MM.1S (cell line): ENCODE data around the gene STYX.

Source experiments
- DNase-seq: peaks from one replicate; pipeline ENCODE4 v3.0.0-alpha.2; 2015
- H2AFZ ChIP-seq: fragments of 300-600 bp; sonication (generic); 2 replicates; pipeline ENCODE4 v1.6.0; 2016; ENCODE audit warnings: antibody characterized with exemption, low read length
- H3F3A ChIP-seq: fragments of 300-600 bp; sonication (generic); 2 replicates; pipeline ENCODE4 v1.6.1; 2016; ENCODE audit warnings: mild to moderate bottlenecking, antibody characterized with exemption, low read length, moderate library complexity, mixed read lengths; ENCODE audit not compliant: insufficient read depth
- H3K27ac ChIP-seq: fragments of 300-600 bp; sonication (generic); 2 replicates; pipeline ENCODE4 v1.5.1; 2016; ENCODE audit warnings: mild to moderate bottlenecking, low read length
- H3K27me3 ChIP-seq: fragments of 300-600 bp; sonication (generic); replicated peaks from 2 replicates; pipeline ENCODE4 v1.6.0; 2016; ENCODE audit warnings: low read length; ENCODE audit not compliant: insufficient read depth
- H3K36me3 ChIP-seq: fragments of 300-600 bp; sonication (generic); replicated peaks from 2 replicates; pipeline ENCODE4 v1.6.1; 2016; ENCODE audit warnings: mild to moderate bottlenecking, low read length, mixed read lengths; ENCODE audit not compliant: insufficient read depth
- H3K4me1 ChIP-seq: fragments of 300-600 bp; sonication (generic); 2 replicates; pipeline ENCODE4 v1.6.1; 2016; ENCODE audit warnings: low read length, mixed read lengths
- H3K4me2 ChIP-seq: fragments of 300-600 bp; sonication (generic); 2 replicates; pipeline ENCODE4 v1.6.0; 2016; ENCODE audit warnings: low read depth, low read length
- H3K4me3 ChIP-seq: fragments of 300-600 bp; sonication (generic); 2 replicates; pipeline ENCODE4 v1.5.1; 2016; ENCODE audit warnings: low read length, mixed read lengths
- H3K79me2 ChIP-seq: fragments of 300-600 bp; sonication (generic); 2 replicates; pipeline ENCODE4 v1.6.1; 2016; ENCODE audit warnings: mixed run types, low read length, mixed read lengths
- H3K9ac ChIP-seq: fragments of 300-600 bp; sonication (generic); 2 replicates; pipeline ENCODE4 v1.6.1; 2016; ENCODE audit warnings: low read length, mixed read lengths
- H3K9me2 ChIP-seq: fragments of 300-600 bp; sonication (generic); replicated peaks from 2 replicates; pipeline ENCODE4 v1.6.1; 2016; ENCODE audit warnings: mild to moderate bottlenecking, low read length, mixed read lengths; ENCODE audit not compliant: insufficient read depth
- H3K9me3 ChIP-seq: fragments of 300-600 bp; sonication (generic); replicated peaks from 2 replicates; pipeline ENCODE4 v1.6.1; 2016; ENCODE audit warnings: mild to moderate bottlenecking, low read length, mixed read lengths; ENCODE audit not compliant: insufficient read depth
- H4K20me1 ChIP-seq: fragments of 300-600 bp; sonication (generic); 2 replicates; pipeline ENCODE4 v1.6.1; 2016; ENCODE audit warnings: mild to moderate bottlenecking, low read length, moderate library complexity, mixed read lengths; ENCODE audit not compliant: insufficient read depth
- EZH2 ChIP-seq: fragments of 300-600 bp; sonication (generic); optimal IDR thresholded peaks from 2 replicates; pipeline ENCODE3; 2017; ENCODE audit warnings: low read depth, mild to moderate bottlenecking, antibody characterized with exemption, low read length, mixed read lengths
- EZH2phosphoT487 ChIP-seq: fragments of 300-600 bp; sonication (generic); IDR thresholded peaks from 2 replicates; pipeline ENCODE4 v1.6.1; 2018; ENCODE audit warnings: antibody characterized with exemption, low read length
- TF ChIP-seq, protein P1 (sequence below): fragments of 300-600 bp; sonication (generic); IDR thresholded peaks from 2 replicates; pipeline ENCODE4 v1.5.1; 2016; ENCODE audit warnings: antibody characterized with exemption, low read length, mixed read lengths

STYX gene, protein sequence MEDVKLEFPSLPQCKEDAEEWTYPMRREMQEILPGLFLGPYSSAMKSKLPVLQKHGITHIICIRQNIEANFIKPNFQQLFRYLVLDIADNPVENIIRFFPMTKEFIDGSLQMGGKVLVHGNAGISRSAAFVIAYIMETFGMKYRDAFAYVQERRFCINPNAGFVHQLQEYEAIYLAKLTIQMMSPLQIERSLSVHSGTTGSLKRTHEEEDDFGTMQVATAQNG

DNA sequence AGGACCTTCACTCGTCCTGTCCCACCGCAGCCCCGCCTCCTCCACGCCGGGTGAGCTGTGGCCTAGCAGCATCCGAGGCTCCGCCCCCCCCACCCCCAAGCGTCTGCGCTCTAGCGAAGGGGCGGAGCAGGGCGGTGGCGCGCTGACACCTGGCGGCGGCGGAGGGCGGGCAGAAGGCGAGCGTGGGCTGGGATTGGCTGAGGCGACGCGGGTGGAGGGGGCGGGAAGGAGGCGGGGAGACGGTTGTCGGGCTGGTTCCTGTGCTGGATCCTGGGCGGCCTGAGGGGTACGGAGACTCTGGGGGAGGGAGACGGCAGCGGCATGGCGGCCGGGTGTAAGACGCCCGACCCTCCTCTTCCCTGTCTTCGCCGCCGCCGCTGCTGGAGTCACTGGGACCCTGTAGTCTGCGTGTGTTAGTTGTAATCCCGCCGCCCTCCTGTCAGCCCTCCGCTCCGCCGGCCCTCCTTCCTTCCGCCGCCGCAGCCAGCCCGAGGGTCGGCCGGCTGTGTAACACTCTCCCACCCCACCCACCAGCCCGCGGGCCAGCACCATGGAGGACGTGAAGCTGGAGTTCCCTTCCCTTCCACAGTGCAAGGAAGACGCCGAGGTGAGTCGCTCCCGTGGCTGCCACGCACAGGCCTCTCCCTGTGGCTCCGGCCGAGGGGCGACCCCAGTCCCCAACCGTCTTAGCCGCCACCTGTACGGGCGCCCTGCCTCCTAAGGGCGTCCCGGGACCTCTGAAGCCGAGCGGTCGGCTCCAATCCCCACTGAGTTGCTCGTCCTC is at the start of gene STYX:
Gene STYX, plus strand, starts transcription at position 242 of the 784 bp plus-strand sequence. Its CDS starts 309 bp downstream, at position 551.
- H3F3A ChIP-seq, result peaks cover 7% of the 10 kb centered on the region
- peak within 1 kb of the TSS; percentile 38; the same call in 1 of the 2 replicates for H3K27ac ChIP-seq
- peak within 1 kb of the TSS; percentile 87 for H3K4me3 ChIP-seq
- TF ChIP-seq, protein P1, sequence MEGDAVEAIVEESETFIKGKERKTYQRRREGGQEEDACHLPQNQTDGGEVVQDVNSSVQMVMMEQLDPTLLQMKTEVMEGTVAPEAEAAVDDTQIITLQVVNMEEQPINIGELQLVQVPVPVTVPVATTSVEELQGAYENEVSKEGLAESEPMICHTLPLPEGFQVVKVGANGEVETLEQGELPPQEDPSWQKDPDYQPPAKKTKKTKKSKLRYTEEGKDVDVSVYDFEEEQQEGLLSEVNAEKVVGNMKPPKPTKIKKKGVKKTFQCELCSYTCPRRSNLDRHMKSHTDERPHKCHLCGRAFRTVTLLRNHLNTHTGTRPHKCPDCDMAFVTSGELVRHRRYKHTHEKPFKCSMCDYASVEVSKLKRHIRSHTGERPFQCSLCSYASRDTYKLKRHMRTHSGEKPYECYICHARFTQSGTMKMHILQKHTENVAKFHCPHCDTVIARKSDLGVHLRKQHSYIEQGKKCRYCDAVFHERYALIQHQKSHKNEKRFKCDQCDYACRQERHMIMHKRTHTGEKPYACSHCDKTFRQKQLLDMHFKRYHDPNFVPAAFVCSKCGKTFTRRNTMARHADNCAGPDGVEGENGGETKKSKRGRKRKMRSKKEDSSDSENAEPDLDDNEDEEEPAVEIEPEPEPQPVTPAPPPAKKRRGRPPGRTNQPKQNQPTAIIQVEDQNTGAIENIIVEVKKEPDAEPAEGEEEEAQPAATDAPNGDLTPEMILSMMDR, result no peak
- no peak for TF ChIP-seq EZH2phosphoT487
- TF ChIP-seq EZH2, result no peak
- H3K9me3 ChIP-seq, result no peaks in the 10 kb centered on the region
- peaks cover 3% of the 10 kb centered on the region; the same call in 1 of the 2 replicates for H3K36me3 ChIP-seq
- peak; percentile 94 for DNase-seq
- H4K20me1 ChIP-seq, result no peaks in the 10 kb centered on the region
- peak within 1 kb of the TSS; percentile 60 for H3K4me2 ChIP-seq
- H3K79me2 ChIP-seq, result peaks cover 26% of the 10 kb centered on the region
- peaks cover 5% of the 10 kb centered on the region; the same call in 1 of the 2 replicates for H3K4me1 ChIP-seq
- H3K9me2 ChIP-seq, result no peaks in the 10 kb centered on the region
- peak within 1 kb of the TSS; percentile 76 for H3K9ac ChIP-seq
- no peaks in the 10 kb centered on the region for H3K27me3 ChIP-seq
- peak within 1 kb of the TSS; percentile 58 for H2AFZ ChIP-seq

DNA sequence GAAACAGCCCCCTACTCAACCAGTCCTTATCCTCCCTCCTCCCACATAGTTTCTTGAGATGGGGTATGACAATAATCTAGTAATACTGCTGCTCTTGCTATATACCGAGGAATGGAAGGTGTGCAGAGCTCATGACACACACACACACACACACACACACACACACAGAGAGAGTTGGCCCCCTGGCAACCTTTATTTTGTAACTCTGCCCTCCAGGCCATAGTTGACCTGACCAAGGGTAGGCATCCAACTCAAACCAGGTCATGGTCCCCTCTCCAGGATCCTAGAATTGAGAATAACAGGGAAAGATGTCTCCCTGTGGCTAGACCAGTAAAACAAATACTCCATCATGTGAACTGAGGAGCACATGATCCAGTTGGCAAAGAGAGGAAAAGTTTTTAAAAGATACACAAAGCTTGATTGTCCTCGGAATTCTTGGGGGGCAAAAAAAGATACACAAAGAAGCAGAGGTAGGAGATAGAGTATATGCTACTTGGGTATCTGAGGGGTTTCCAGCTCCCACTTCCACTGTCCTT is 45.9 kb upstream of the STYX start:
- no peak overlapping the region for H3K9ac ChIP-seq
- no peak overlapping the region for H3K4me3 ChIP-seq
- H3K79me2 ChIP-seq, result peaks cover 56% of the 10 kb centered on the region
- H3K4me1 ChIP-seq, result no peaks in the 10 kb centered on the region
- no peak overlapping the region for H2AFZ ChIP-seq
- DNase-seq, result no peak
- H3K4me2 ChIP-seq, result no peak overlapping the region
- H3K36me3 ChIP-seq, result no peaks in the 10 kb centered on the region
- no peaks in the 10 kb centered on the region for H3K27me3 ChIP-seq
- H3F3A ChIP-seq, result no peaks in the 10 kb centered on the region
- H3K9me2 ChIP-seq, result no peaks in the 10 kb centered on the region
- no peaks in the 10 kb centered on the region for H3K9me3 ChIP-seq
- no peak overlapping the region for H3K27ac ChIP-seq
- no peaks in the 10 kb centered on the region for H4K20me1 ChIP-seq
- TF ChIP-seq EZH2, result no peak
- TF ChIP-seq, protein P1, result no peak
- no peak for TF ChIP-seq EZH2phosphoT487

GRCh38 chr14:52686176-52686575 is 43.8 kb upstream of the STYX start:
- Histone ChIP-seq H3K4me3 (no peak overlapping the region), H3K27ac (no peak overlapping the region), H3F3A (no peaks in the 10 kb centered on the region), H3K4me1 (no peaks in the 10 kb centered on the region), H2AFZ (no peak overlapping the region), H3K9me2 (no peaks in the 10 kb centered on the region), H4K20me1 (no peaks in the 10 kb centered on the region), H3K9ac (no peak overlapping the region), H3K79me2 (peaks cover 78% of the 10 kb centered on the region), H3K36me3 (no peaks in the 10 kb centered on the region), H3K9me3 (no peaks in the 10 kb centered on the region), H3K27me3 (no peaks in the 10 kb centered on the region), H3K4me2 (no peak overlapping the region)
- TF ChIP-seq, protein P1, result no peak
- no peak for TF ChIP-seq EZH2phosphoT487
- TF ChIP-seq EZH2, result no peak
- no peak for DNase-seq
